Right lobe of liver (tissue), 4 donors: ENCODE data around the gene PIP5K1B.

ENCODE experiments used
- POLR2A ChIP-seq: fragments of 450-650 bp; IDR thresholded peaks from one replicate; pipeline ENCODE4 v1.6.1; 2017; ENCODE audit warnings: antibody characterized with exemption, mild to moderate bottlenecking
- TF ChIP-seq, protein P1 (sequence below), 4 donors: fragments of 200-600 bp in 3 of 4; fragments of 450-650 bp in 1 of 4; IDR thresholded peaks; one replicate each; pipeline versions ENCODE4 v1.5.1 to v1.8.0; 2016 to 2022; ENCODE audit warnings: antibody characterized with exemption in 4 of 4, mild to moderate bottlenecking in 2 of 4
- donor health status: DM: no; HTN: no; CAD: no.
- donor health status: DM: no; HTN: no; CAD: no.
- donor health status: DM: no; HTN: yes; CAD: no.

DNA sequence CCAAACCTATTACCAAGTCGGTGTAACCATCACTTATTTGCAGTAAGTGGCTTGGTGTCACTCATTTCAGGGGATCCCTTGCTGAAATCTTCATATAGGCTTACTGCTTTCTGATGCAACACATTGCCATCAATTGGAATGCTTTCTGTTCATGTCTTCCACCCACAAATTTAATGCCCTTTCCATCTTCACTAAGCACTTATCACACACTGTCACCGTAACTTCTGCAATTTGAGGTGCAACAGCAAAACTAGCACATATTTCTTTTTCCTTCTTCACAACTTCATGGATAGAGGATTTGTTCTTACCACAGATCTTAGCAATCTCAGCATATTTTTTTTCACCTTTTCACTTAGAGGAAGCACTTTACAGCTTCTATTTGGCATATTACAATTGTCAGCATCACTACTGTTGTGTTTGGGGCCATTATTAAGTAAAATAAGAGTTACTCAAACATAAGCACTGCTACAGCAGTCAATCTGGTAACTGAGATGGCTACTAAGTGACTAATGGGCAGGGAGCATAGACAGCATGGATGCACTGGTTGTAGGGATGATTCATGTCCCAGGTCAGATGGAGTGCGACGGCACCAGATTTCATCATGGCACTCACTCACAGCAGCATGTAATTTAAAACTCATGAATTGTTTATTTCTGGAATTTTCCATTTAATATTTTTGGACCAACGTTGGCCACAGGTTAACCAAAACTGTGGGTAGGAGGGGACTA is 70.1 kb downstream of the PIP5K1B start:
- TF ChIP-seq, protein P1, sequence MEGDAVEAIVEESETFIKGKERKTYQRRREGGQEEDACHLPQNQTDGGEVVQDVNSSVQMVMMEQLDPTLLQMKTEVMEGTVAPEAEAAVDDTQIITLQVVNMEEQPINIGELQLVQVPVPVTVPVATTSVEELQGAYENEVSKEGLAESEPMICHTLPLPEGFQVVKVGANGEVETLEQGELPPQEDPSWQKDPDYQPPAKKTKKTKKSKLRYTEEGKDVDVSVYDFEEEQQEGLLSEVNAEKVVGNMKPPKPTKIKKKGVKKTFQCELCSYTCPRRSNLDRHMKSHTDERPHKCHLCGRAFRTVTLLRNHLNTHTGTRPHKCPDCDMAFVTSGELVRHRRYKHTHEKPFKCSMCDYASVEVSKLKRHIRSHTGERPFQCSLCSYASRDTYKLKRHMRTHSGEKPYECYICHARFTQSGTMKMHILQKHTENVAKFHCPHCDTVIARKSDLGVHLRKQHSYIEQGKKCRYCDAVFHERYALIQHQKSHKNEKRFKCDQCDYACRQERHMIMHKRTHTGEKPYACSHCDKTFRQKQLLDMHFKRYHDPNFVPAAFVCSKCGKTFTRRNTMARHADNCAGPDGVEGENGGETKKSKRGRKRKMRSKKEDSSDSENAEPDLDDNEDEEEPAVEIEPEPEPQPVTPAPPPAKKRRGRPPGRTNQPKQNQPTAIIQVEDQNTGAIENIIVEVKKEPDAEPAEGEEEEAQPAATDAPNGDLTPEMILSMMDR (IDR thresholded peaks at IDR 0.05) = no peak
- TF ChIP-seq POLR2A = no peak
